ENCODE results near the gene MMP15.

- TF ChIP-seq EZH2 (IDR thresholded peaks at IDR 0.05; ENCODE audit: borderline replicate concordance, low read length) (no peak), CTCF (IDR thresholded peaks at IDR 0.05; ENCODE audit: low read length) (no peak)
These were observed at the start of gene MMP15 for GRCh38 chr16:58025351-58026138.
